Caco-2 (cell line): ENCODE results near the gene RAB11FIP4. TPM values are rescaled to one million over a fixed set of nuclear protein-coding genes. Genes with fewer than 3 reads are reported as not detected.

Experiments used
- BruUV-seq: library from RNA; stranded (reverse); fragments of 400-500 nt; replicated peaks from 2 replicates; lab custom pipeline; 2021; lab: Mats Ljungman, UMichigan
- CTCF ChIA-PET: fragments of 300-600 bp; sonication (Branson Sonifier 250); formaldehyde crosslinking; loops from one replicate; lab custom pipeline; 2022; ENCODE audit warnings: antibody characterized with exemption; lab: Charles Lee
- POLR2A ChIA-PET: fragments of 300-600 bp; sonication (Branson Sonifier 250); formaldehyde crosslinking; loops from one replicate; lab custom pipeline; 2022; ENCODE audit warnings: antibody characterized with exemption; lab: Charles Lee
- DNase-seq, 2 experiments: peaks; one replicate each; pipeline versions ENCODE4 v3.0.0 to v3.0.0-alpha.2; 2020 to 2022
- H3K27me3 ChIP-seq: replicated peaks from 2 replicates; pipeline ENCODE4 v1.6.0; 2011; ENCODE audit warnings: low read length; ENCODE audit not compliant: control insufficient read depth, insufficient read depth
- H3K36me3 ChIP-seq: 2 replicates; pipeline ENCODE4 v1.5.1; 2011; ENCODE audit warnings: low read length; ENCODE audit not compliant: control insufficient read depth, insufficient read depth
- H3K4me1 ChIP-seq: fragments of 250-450 bp; sonication (Bioruptor Pico); 2 replicates; pipeline ENCODE4 v1.5.1; 2020; ENCODE audit warnings: mild to moderate bottlenecking
- H3K4me3 ChIP-seq: 2 replicates; pipeline ENCODE4 v1.5.1; 2011; ENCODE audit warnings: low read depth, mild to moderate bottlenecking, control low read depth, low read length
- H3K9me3 ChIP-seq: fragments of 250-450 bp; sonication (Bioruptor Pico); 2 replicates; pipeline ENCODE4 v1.5.1; 2020; ENCODE audit warnings: mild to moderate bottlenecking, moderate library complexity
- H3K27ac Mint-ChIP-seq: one replicate; pipeline ENCODE4 v1.8.0; 2022; ENCODE audit warnings: mixed read lengths; ENCODE audit not compliant: unreplicated experiment
- H3K27me3 Mint-ChIP-seq: one replicate; pipeline ENCODE4 v1.8.0; 2022; ENCODE audit warnings: mixed read lengths; ENCODE audit not compliant: insufficient read depth, unreplicated experiment
- H3K36me3 Mint-ChIP-seq: one replicate; pipeline ENCODE4 v1.8.0; 2022; ENCODE audit warnings: mild to moderate bottlenecking, mixed read lengths; ENCODE audit not compliant: insufficient read depth, unreplicated experiment
- H3K4me1 Mint-ChIP-seq: one replicate; pipeline ENCODE4 v1.8.0; 2022; ENCODE audit warnings: low read depth, mixed read lengths; ENCODE audit not compliant: unreplicated experiment
- H3K4me3 Mint-ChIP-seq: one replicate; pipeline ENCODE4 v1.8.0; 2022; ENCODE audit warnings: mild to moderate bottlenecking, moderate library complexity, mixed read lengths; ENCODE audit not compliant: unreplicated experiment
- H3K9me3 Mint-ChIP-seq: one replicate; pipeline ENCODE4 v1.8.0; 2022; ENCODE audit warnings: mixed read lengths; ENCODE audit not compliant: unreplicated experiment
- CTCF ChIP-seq, 2 experiments: fragments of 200-600 bp in 1 of 2; IDR thresholded peaks; 1 replicate in 1 of 2; 2 replicates in 1 of 2; pipeline versions ENCODE4 v1.5.1 to v1.8.0; 2011 to 2022; ENCODE audit warnings: antibody characterized with exemption in 1 of 2, control low read depth in 1 of 2, inconsistent platforms in 1 of 2, low read depth in 1 of 2, low read length in 1 of 2, mild to moderate bottlenecking in 1 of 2, moderate library complexity in 1 of 2; ENCODE audit not compliant: insufficient read depth in 1 of 2, severe bottlenecking in 1 of 2, unreplicated experiment in 1 of 2
- intact Hi-C: fragments of 100-400 bp; cut with micrococcal nuclease; formaldehyde crosslinking; loops from one replicate; pipeline ENCODE4 v1.10.0; 2022; ENCODE audit not compliant: unreplicated experiment
- total RNA-seq: library from RNA; stranded (reverse); gene quantifications from 2 replicates; pipeline ENCODE4 v1.2.3, GENCODE V29; 2022

Gene RAB11FIP4
- total RNA-seq, 1 experiment from 2014 or later: 90.3 TPM

- Histone ChIP-seq H3K9me3 (no peaks in the 10 kb centered on the region), H3K4me1 (no peaks in the 10 kb centered on the region), H3K27me3 (no peaks in the 10 kb centered on the region), H3K36me3 (no peaks in the 10 kb centered on the region; the same call in 1 of the 2 replicates), H3K4me3 (no peak overlapping the region)
- ChIA-PET POLR2A (no interaction called here), CTCF (interaction anchor here (1.6 kb wide), 1 partner anchor 133 kb away, joined by 5 read pairs; no protein-coding TSS in a partner anchor)
- intact Hi-C loops: loop anchor here (2.0 to 10.0 kb wide), 3 partner anchors 107 to 359 kb away; no protein-coding TSS in a partner anchor
- DNase-seq: no peak
- TF ChIP-seq CTCF (IDR thresholded peaks at IDR 0.05; ENCODE audit: insufficient read depth in 1 of 2, low read depth in 1 of 2, low read length in 1 of 2, severe bottlenecking in 1 of 2, unreplicated experiment in 1 of 2): no peak
- Mint-ChIP-seq H3K9me3 (no peaks in the 10 kb centered on the region), H3K4me1 (no peaks in the 10 kb centered on the region), H3K27me3 (no peaks in the 10 kb centered on the region), H3K27ac (no peak overlapping the region), H3K36me3 (peaks cover 16% of the 10 kb centered on the region), H3K4me3 (no peak overlapping the region)
- BruUV-seq: no TSS peak
Measured at GRCh38 chr17:31371511-31372097, 19.9 kb upstream of the RAB11FIP4 start.

- Histone ChIP-seq H3K4me3 (no peak overlapping the region), H3K9me3 (no peaks in the 10 kb centered on the region), H3K36me3 (no peaks in the 10 kb centered on the region; the same call in 1 of the 2 replicates), H3K27me3 (no peaks in the 10 kb centered on the region), H3K4me1 (no peaks in the 10 kb centered on the region)
- Mint-ChIP-seq H3K4me1 (no peaks in the 10 kb centered on the region), H3K4me3 (no peak overlapping the region), H3K9me3 (no peaks in the 10 kb centered on the region), H3K36me3 (peaks cover 18% of the 10 kb centered on the region), H3K27me3 (no peaks in the 10 kb centered on the region), H3K27ac (no peak overlapping the region)
- no TSS peak for BruUV-seq
- ChIA-PET POLR2A (interaction anchor here (0.6 kb wide), 1 partner anchor 411 kb away, joined by 3 read pairs; no protein-coding TSS in a partner anchor), CTCF (interaction anchor here (1.6 kb wide), 1 partner anchor 135 kb away, joined by 5 read pairs; no protein-coding TSS in a partner anchor)
- TF ChIP-seq CTCF (IDR thresholded peaks at IDR 0.05; ENCODE audit: insufficient read depth in 1 of 2, low read depth in 1 of 2, low read length in 1 of 2, severe bottlenecking in 1 of 2, unreplicated experiment in 1 of 2): peak; percentile 61 to 63
- DNase-seq: peak in 1 of 2 experiments; percentile 53
- intact Hi-C loops: loop anchor here (2.0 to 10.0 kb wide), 3 partner anchors 109 to 361 kb away; no protein-coding TSS in a partner anchor
Measured at GRCh38 chr17:31373150-31374093, 18.1 kb upstream of the RAB11FIP4 start.

- ChIA-PET POLR2A (no interaction called here), CTCF (no interaction called here)
- Histone ChIP-seq H3K27me3 (no peaks in the 10 kb centered on the region), H3K36me3 (no peaks in the 10 kb centered on the region; the same call in 1 of the 2 replicates), H3K4me1 (no peaks in the 10 kb centered on the region), H3K4me3 (no peak overlapping the region), H3K9me3 (no peaks in the 10 kb centered on the region)
- no peaks in the 10 kb centered on the region for H3K4me1 Mint-ChIP-seq
- H3K27me3 Mint-ChIP-seq: no peaks in the 10 kb centered on the region
- no TSS peak for BruUV-seq
- H3K9me3 Mint-ChIP-seq: no peaks in the 10 kb centered on the region
- H3K36me3 Mint-ChIP-seq: peaks cover 18% of the 10 kb centered on the region
- no peak for DNase-seq
- intact Hi-C loops: loop anchor here (10.0 kb wide), 2 partner anchors 109 to 139 kb away; no protein-coding TSS in a partner anchor
- H3K4me3 Mint-ChIP-seq: no peak overlapping the region
- TF ChIP-seq CTCF (IDR thresholded peaks at IDR 0.05; ENCODE audit: insufficient read depth in 1 of 2, low read depth in 1 of 2, low read length in 1 of 2, severe bottlenecking in 1 of 2, unreplicated experiment in 1 of 2): no peak
- no peak overlapping the region for H3K27ac Mint-ChIP-seq
Measured at GRCh38 chr17:31374094-31374447, 17.4 kb upstream of the RAB11FIP4 start.
